Dermis blood vessel endothelial cell (primary cell): ENCODE measurements around the gene RASAL2. TPM values are rescaled to one million over a fixed set of nuclear protein-coding genes. Genes with fewer than 3 reads are reported as not detected.
"Not testable (repeated sequence)": the region's sequence is repeated elsewhere in the genome, so short reads cannot be mapped to it uniquely, and the experiment has no call there.

Experiments used
- DNase-seq: peaks from one replicate; pipeline ENCODE4 v3.0.0; 2010
- total RNA-seq: library from RNA; depleted of rRNA; stranded (reverse); fragments of >200 nt; gene quantifications from 2 replicates; pipeline ENCODE4 v1.2.3, GENCODE V29; 2014

Gene RASAL2
- total RNA-seq, 1 donor from 2014 or later: 32.2 TPM

- no peak for DNase-seq
These were observed 71.3 kb downstream of the RASAL2 start for GRCh38 chr1:178165196-178165595.

GRCh38 chr1:178166429-178167024, 72.6 kb downstream of the RASAL2 start:
- no peak for DNase-seq

DNA sequence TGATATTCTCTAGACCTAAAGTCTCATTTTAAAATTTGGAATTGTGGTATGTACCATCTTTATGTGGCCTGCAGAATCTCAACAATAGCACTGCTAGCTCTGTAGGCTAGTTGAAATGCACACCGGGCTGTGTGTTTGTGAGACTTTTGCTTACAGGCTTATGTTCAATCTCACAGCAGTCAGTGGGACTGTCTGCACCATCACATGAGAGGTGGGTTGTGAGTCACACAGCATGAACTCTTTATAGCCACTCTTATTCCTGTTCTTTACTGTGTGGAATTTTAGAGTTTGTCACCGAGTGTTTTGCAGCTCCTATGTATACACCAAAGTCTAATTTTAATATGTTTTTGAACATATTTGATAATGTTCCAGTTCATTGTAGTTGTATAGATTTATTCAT, 74.6 kb downstream of the RASAL2 start:
- peak; percentile 60 for DNase-seq

DNA sequence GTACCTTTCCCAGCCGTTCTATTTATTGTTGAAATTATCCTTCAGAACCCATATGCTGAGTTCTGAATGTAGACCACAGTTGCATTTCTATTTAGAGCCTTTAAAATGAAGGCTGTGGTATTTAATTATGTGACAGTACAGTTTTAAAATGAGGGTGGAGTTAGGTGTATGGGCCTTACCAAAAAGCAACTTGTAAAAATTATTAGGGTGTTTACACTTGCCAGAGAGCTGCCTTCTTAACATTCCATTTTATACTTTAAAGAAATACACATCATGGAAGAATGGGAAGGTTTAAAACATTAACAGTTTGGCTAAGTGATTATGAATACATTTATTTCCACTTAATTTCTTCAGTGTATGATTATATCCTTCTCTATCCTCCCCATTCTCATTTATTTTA, 75.7 kb downstream of the RASAL2 start:
- DNase-seq: no peak

GRCh38 chr1:178172939-178173338, 79.0 kb downstream of the RASAL2 start:
- DNase-seq: peak; percentile 63

GRCh38 chr1:178174539-178174938, 80.6 kb downstream of the RASAL2 start:
- DNase-seq: peak; percentile 39

DNA sequence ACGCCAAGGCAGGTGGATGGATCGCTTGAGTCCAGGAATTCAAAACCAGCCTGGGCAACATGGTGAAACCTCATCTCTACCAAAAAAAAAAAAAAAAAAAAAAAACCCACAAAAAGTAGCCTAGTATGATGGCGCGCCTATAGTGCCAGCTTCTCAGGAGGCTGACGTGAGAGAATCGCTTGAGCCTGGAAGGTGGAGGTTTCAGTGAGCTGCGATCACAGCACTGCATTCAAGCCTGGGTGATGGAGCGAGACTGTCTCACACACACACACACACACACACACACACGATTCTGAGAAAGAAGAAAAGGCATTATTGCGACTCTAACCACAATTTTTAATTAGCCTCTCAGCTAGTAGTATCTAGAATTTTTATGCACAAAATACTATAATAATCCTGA, 86.5 kb downstream of the RASAL2 start:
- DNase-seq: no peak

GRCh38 chr1:178183796-178184195, 89.9 kb downstream of the RASAL2 start:
- no peak for DNase-seq

DNA sequence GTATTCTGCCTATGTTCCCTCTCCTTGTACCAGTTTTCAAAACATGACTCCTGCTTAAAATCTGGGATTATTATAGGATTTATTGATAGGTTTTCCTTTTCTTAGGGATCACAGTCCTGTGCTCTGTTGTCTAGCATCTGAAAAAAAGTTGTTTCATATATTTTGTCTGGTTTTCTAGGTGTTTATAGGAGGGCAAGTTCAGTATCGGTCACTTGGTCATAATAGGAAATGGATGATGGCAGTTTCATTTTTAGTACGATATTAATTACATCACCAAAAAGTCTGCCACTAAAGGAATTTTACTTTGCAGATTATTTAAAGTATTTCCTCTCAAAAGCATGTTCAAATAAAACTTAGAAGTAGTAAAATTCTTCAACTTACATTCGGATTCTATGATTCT, 94.4 kb downstream of the RASAL2 start:
- peak; percentile 38 for DNase-seq

- DNase-seq: peak; percentile 77
These were observed 95.9 kb downstream of the RASAL2 start for GRCh38 chr1:178189814-178190213.

GRCh38 chr1:178190881-178191280, 97.0 kb downstream of the RASAL2 start:
- no peak for DNase-seq

GRCh38 chr1:178192686-178193085, 98.8 kb downstream of the RASAL2 start:
- peak; percentile 96 for DNase-seq

DNA sequence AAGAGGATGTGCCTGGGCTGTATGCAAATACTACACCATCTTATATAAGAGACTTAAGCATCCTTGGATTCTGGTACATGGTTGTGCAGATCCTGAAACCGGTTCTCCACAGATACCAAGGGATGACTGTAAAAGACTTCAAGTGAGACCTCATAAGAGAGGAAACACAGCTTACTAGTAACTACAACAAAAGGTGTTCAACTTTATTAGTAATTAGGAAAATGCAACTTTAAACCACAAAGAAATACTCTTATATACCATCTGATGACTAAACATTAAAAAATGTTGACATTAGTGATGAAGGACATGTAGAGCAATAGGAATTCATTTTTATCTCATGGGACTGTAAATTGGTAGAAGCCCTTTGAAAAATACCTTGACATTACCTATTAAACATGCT, 102.7 kb downstream of the RASAL2 start:
- no peak for DNase-seq

GRCh38 chr1:178202095-178202494, 108.2 kb downstream of the RASAL2 start:
- DNase-seq: not testable (repeated sequence)

DNA sequence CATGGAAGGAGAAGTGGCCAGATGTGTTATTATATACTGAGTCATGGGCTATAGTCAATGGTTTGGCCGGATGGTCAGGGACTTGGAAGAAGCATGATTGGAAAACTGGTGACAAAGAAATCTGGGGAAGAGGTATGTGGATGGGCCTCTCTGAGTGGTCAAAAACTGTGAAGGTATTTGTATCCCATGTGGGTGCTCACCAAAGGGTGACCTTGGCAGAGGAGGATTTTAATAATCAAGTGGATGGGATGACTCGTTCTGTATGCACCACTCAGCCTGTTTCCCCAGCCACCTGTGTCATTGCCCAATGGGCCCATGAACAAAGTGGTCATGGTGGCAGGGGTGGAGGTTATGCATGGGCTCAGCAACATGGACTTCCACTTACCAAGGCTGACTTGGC, 108.6 kb downstream of the RASAL2 start:
- DNase-seq: not testable (repeated sequence)

- not testable (repeated sequence) for DNase-seq
These were observed 114.5 kb downstream of the RASAL2 start for GRCh38 chr1:178208269-178208856.

- no peak for DNase-seq
These were observed 116.0 kb downstream of the RASAL2 start for GRCh38 chr1:178209935-178210334.

DNA sequence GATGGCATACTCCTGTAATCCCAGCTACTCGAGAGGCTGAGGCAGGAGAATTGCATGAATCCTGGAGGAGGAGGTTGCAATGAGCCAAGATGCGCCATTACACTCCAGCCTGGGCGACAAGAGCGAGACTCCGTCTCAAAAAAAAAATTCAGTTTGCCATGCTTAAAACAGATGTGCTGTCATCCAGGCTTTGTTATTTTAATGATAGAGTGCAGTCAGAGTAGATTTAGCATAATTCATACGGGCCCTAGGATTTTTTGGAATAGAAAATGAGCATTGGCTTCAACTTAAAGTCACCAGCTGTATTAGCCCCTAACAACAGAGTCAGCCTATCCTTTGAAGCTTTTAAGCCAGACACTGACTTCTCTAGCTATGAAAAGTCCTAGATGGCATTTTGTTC, 124.6 kb downstream of the RASAL2 start:
- DNase-seq: no peak

GRCh38 chr1:178220094-178220493, 126.2 kb downstream of the RASAL2 start:
- DNase-seq: no peak

GRCh38 chr1:178223289-178223688, 129.4 kb downstream of the RASAL2 start:
- DNase-seq: no peak

- peak; percentile 25 for DNase-seq
These were observed 130.5 kb downstream of the RASAL2 start for GRCh38 chr1:178224358-178224757.

GRCh38 chr1:178230881-178231409, 137.0 kb downstream of the RASAL2 start:
- no peak for DNase-seq

DNA sequence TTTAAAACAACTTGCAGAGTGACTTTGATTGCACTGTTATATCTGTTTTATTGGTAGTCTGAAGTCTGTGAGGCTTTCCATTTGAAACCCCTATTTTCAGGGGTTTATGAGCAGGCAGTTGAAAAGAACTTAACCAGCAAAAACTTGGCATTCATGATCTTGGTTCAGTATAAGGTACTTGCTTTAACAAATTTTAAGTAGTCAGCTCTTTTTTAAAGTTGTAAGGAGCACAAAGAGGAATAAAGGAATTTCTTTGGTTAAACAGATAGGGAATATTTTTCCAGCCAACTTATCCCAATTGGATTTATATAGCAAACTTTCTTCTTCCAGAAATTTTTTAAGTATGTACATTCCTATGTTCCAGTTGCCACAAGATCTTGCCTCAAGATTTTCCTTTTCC, 138.2 kb downstream of the RASAL2 start:
- DNase-seq: no peak

GRCh38 chr1:178232949-178233348, 139.0 kb downstream of the RASAL2 start:
- no peak for DNase-seq

GRCh38 chr1:178237121-178237520, 143.2 kb downstream of the RASAL2 start:
- DNase-seq: no peak
